Left lung (tissue), 10 donors: Measurements from ENCODE around the gene SEMA3D. TPM values are rescaled to one million over a fixed set of nuclear protein-coding genes. Genes with fewer than 3 reads are reported as not detected.

ENCODE experiments used
- ATAC-seq: fragments of 200-7000 bp; cut with Tn5 transposase; one replicate; pipeline ENCODE4 v1.9.1; 2020; ENCODE audit warnings: moderate library complexity
- DNase-seq, 4 donors: peaks; one replicate each; pipeline ENCODE4 v3.0.0-alpha.2; 2013 to 2020
- H3K27ac ChIP-seq, 2 donors: fragments of 200-600 bp; sonication (generic) in 1 of 2; one replicate each; pipeline versions ENCODE4 v1.5.0 to v1.8.0; 2020 to 2021
- H3K27me3 ChIP-seq, 2 donors: fragments of 200-600 bp; sonication (generic) in 1 of 2; one replicate each; pipeline versions ENCODE4 v1.5.0 to v1.8.0; 2020 to 2021
- H3K36me3 ChIP-seq, 2 donors: fragments of 200-600 bp; sonication (generic) in 1 of 2; one replicate each; pipeline versions ENCODE4 v1.5.0 to v1.8.0; 2020 to 2021
- H3K4me1 ChIP-seq, 2 donors: fragments of 200-600 bp; one replicate each; pipeline ENCODE4 v1.8.0; 2021
- H3K4me3 ChIP-seq, 2 donors: fragments of 200-600 bp; sonication (generic) in 1 of 2; one replicate each; pipeline versions ENCODE4 v1.5.0 to v1.8.0; 2020 to 2021; ENCODE audit warnings: mild to moderate bottlenecking in 1 of 2
- H3K9me3 ChIP-seq, 2 donors: fragments of 200-600 bp; sonication (generic) in 1 of 2; one replicate each; pipeline versions ENCODE4 v1.5.0 to v1.8.0; 2020 to 2021
- intact Hi-C, 2 donors: fragments of 100-400 bp; cut with DNase I; formaldehyde crosslinking; loops; one replicate each; pipeline versions ENCODE4 v1.11.2 to v1.14.2; 2022
- polyA plus RNA-seq, 6 donors: library from polyadenylated mRNA; unstranded; fragments of 120-200 nt; gene quantifications; one replicate each; pipeline ENCODE4 v1.2.1, GENCODE V29; 2013; ENCODE audit not compliant: insufficient read length in 6 of 6
- total RNA-seq, 2 donors: library from RNA; stranded (reverse); fragmentation: NEBNext Ultra II Directional; extraction: Animal tissue kit (Norgen Biotek cat#: 25700); gene quantifications; one replicate each; pipeline ENCODE4 v1.2.1, GENCODE V29; 2021
- TF ChIP-seq, protein P1 (sequence below), 2 donors: fragments of 200-600 bp; sonication (generic) in 1 of 2; IDR thresholded peaks; one replicate each; pipeline versions ENCODE4 v1.5.0 to v1.8.0; 2021; ENCODE audit warnings: antibody characterized with exemption in 2 of 2
- donor health status: DM: no; HTN: yes; CAD: no.
- donor health status: DM: no; HTN: no; CAD: no.

The SEMA3D gene
- total and polyA plus RNA-seq, 8 donors: 5.5 to 68.5 (median 46.3) TPM

DNA sequence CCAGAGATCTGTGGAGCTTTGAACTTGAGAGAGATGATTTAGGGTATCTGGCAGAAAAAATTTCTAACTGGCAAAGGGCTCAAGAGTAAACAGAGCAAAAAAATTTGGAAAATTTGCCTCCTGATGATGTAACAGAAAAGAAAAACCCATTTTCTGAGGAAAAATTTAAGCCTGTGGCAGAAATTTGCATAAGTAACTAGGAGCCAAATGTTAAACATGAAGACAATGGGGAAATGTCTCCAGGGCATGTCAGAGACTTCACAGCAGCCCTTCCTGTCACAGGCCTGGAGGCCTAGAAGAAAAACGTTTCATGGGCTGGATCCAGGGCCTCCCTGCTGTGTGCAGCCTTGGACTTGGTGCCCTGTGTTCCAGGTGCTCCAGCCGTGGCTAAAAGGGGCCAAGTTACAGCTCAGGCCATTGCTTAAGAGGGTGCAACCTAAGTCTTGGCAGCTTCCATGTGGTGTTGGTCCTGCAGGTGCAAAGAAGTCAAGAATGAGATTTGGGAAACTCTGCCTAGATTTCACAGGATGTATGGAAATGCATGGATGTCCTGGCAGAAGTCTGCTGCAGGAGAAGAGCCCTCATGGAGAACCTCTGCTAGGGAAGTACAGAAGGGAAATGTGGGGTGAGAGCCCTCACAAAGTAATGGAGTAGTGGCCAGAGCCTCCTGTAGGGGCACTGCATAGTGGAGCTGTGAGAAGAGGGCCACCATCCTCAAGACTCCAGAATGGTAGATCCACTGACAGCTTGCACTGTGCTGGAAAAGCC, 8.1 kb downstream of the SEMA3D start:
- H3K27me3 ChIP-seq: no peaks in the 10 kb centered on the region
- no peak overlapping the region for H3K4me3 ChIP-seq
- peaks cover 0 to 20% of the 10 kb centered on the region in 2 donors for H3K9me3 ChIP-seq
- H3K4me1 ChIP-seq: no peaks in the 10 kb centered on the region
- no peak overlapping the region for H3K27ac ChIP-seq
- intact Hi-C loops: no loop called here
- DNase-seq (no peak), ATAC-seq (no peak)
- TF ChIP-seq, protein P1, sequence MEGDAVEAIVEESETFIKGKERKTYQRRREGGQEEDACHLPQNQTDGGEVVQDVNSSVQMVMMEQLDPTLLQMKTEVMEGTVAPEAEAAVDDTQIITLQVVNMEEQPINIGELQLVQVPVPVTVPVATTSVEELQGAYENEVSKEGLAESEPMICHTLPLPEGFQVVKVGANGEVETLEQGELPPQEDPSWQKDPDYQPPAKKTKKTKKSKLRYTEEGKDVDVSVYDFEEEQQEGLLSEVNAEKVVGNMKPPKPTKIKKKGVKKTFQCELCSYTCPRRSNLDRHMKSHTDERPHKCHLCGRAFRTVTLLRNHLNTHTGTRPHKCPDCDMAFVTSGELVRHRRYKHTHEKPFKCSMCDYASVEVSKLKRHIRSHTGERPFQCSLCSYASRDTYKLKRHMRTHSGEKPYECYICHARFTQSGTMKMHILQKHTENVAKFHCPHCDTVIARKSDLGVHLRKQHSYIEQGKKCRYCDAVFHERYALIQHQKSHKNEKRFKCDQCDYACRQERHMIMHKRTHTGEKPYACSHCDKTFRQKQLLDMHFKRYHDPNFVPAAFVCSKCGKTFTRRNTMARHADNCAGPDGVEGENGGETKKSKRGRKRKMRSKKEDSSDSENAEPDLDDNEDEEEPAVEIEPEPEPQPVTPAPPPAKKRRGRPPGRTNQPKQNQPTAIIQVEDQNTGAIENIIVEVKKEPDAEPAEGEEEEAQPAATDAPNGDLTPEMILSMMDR (IDR thresholded peaks at IDR 0.05): no peak
- H3K36me3 ChIP-seq: no peaks in the 10 kb centered on the region

DNA sequence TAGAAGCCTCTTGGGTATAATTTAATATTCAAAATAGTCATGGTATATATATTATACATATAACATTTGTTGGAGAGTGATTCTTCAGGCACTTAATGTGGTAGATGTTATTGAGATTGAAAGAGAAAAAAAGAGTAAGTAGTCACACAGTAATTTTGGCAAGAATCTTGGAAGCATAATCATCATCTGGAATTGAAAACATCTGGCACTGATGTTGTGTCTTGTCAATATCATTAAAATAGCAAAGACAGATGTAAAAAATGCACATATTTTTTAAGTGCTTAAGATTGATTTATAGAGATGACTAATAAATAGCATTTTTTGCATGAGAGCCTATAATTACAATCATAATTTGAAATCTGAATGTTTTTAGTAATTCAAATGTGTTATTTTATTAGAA, 9.5 kb downstream of the SEMA3D start:
- no peaks in the 10 kb centered on the region for H3K36me3 ChIP-seq
- no peak overlapping the region for H3K4me3 ChIP-seq
- H3K9me3 ChIP-seq: peaks cover 0 to 20% of the 10 kb centered on the region in 2 donors
- no peak overlapping the region for H3K27ac ChIP-seq
- intact Hi-C loops: no loop called here
- ATAC-seq (no peak), DNase-seq (no peak)
- H3K4me1 ChIP-seq: peaks cover 0 to 2% of the 10 kb centered on the region in 2 donors
- H3K27me3 ChIP-seq: no peaks in the 10 kb centered on the region
- TF ChIP-seq, protein P1 (IDR thresholded peaks at IDR 0.05): no peak

DNA sequence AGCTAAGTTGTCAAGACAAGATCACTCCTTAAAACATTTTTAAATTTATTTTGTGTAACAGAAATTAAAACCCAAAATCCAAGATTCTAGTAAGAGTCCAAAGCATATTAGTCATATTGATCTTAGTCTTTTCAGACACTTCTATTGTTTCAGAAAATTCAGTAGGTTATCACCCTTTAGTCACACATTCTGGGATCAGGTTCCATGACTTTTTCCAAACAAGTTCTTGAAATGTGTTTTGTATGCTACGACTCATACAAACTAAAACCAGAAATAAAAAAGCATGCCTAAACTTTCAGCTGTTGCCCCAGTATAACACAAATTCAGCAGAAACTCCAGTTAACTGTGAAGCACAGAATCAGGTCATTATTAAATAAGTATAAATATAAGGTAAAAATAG, 10.7 kb downstream of the SEMA3D start:
- ATAC-seq (no peak), DNase-seq (no peak)
- no peak overlapping the region for H3K4me3 ChIP-seq
- H3K27ac ChIP-seq: no peak overlapping the region
- no peaks in the 10 kb centered on the region for H3K36me3 ChIP-seq
- intact Hi-C loops: no loop called here
- no peaks in the 10 kb centered on the region for H3K27me3 ChIP-seq
- peaks cover 0 to 20% of the 10 kb centered on the region in 2 donors for H3K9me3 ChIP-seq
- H3K4me1 ChIP-seq: peaks cover 0 to 3% of the 10 kb centered on the region in 2 donors
- TF ChIP-seq, protein P1 (IDR thresholded peaks at IDR 0.05): no peak

DNA sequence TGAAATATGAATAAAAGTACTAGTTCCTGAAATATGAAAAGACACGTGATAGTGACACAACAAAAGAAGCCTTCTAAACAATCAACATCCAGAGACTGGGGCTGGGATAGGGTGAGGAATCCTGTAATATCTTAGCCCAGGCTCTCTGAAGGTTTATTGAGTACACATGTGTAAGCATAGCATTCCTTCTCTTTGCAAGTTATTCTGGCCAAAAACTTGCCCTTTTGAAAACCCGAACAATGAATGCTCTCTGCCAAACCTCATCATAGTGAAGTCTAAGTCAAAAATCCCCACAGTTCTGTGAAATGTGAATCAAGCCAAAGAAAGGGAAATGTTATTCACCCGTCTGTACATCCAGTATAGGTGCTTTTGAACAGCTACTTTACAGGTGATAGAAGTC, 11.6 kb downstream of the SEMA3D start:
- TF ChIP-seq, protein P1 (IDR thresholded peaks at IDR 0.05): no peak
- DNase-seq (no peak), ATAC-seq (no peak)
- peaks cover 0 to 18% of the 10 kb centered on the region in 2 donors for H3K9me3 ChIP-seq
- H3K4me3 ChIP-seq: no peak overlapping the region
- intact Hi-C loops: no loop called here
- no peaks in the 10 kb centered on the region for H3K27me3 ChIP-seq
- no peak overlapping the region for H3K27ac ChIP-seq
- H3K4me1 ChIP-seq: peaks cover 0 to 3% of the 10 kb centered on the region in 2 donors
- H3K36me3 ChIP-seq: no peaks in the 10 kb centered on the region

DNA sequence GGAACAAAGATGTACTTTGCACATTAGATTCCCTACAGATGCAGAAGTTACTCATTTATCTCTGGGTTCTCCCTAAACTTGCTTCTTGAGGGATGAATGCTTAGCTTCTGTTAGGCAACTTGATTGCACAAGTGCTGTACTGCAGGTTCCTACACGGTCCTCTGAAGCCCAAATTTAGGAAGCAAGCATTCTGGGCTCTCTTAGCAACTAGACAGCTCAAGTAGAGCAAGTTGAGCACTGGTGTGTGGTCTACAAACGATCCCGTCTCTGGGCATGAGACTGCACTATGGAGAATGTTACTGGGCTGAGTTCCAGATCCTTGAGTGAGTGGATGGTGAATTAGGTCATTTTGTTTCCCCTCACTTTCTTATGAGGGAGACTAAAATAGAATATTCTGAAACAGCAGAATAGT, 14.3 kb downstream of the SEMA3D start:
- DNase-seq (peak in 2 of 4 donors; percentile 50 to 67), ATAC-seq (peak; percentile 75)
- H3K9me3 ChIP-seq: no peaks in the 10 kb centered on the region
- no peak overlapping the region for H3K27ac ChIP-seq
- no peak overlapping the region for H3K4me3 ChIP-seq
- H3K27me3 ChIP-seq: no peaks in the 10 kb centered on the region
- TF ChIP-seq, protein P1 (IDR thresholded peaks at IDR 0.05): no peak
- no peaks in the 10 kb centered on the region for H3K36me3 ChIP-seq
- intact Hi-C loops: no loop called here
- peaks cover 0 to 3% of the 10 kb centered on the region in 2 donors for H3K4me1 ChIP-seq
